ELR (cell line): ENCODE data around the gene ZCCHC14.
A peak's percentile ranks its signal among the peaks of the same experiment; 100 is the strongest.

Source experiments
- DNase-seq: peaks from one replicate; pipeline ENCODE4 v3.0.0-alpha.2; 2015; ENCODE audit warnings: low read depth

Gene ZCCHC14

GRCh38 chr16:87492721-87493607 is at the start of gene ZCCHC14:
Gene ZCCHC14 (minus strand): TSS chr16:87493024. CDS start chr16:87492238, 786 bp downstream.
- peak; percentile 99 for DNase-seq

GRCh38 chr16:87541872-87542234 is 49.0 kb upstream of the ZCCHC14 start:
- no peak for DNase-seq

GRCh38 chr16:87541147-87541871 is 48.5 kb upstream of the ZCCHC14 start:
- DNase-seq, result peak; percentile 55

GRCh38 chr16:87540897-87541146 is 48.0 kb upstream of the ZCCHC14 start:
- no peak for DNase-seq

- DNase-seq, result no peak
These were observed 47.5 kb upstream of the ZCCHC14 start for GRCh38 chr16:87540072-87540896.

GRCh38 chr16:87539113-87539512 is 46.3 kb upstream of the ZCCHC14 start:
- DNase-seq, result no peak

- DNase-seq, result peak; percentile 33
These were observed 45.8 kb upstream of the ZCCHC14 start for GRCh38 chr16:87538594-87538993.

- DNase-seq, result peak; percentile 12
These were observed 45.3 kb upstream of the ZCCHC14 start for GRCh38 chr16:87538160-87538559.

- DNase-seq, result no peak
These were observed 43.9 kb upstream of the ZCCHC14 start for GRCh38 chr16:87536795-87537142.

GRCh38 chr16:87535855-87536794 is 43.3 kb upstream of the ZCCHC14 start:
- no peak for DNase-seq

GRCh38 chr16:87535457-87535854 is 42.6 kb upstream of the ZCCHC14 start:
- no peak for DNase-seq

GRCh38 chr16:87534751-87535150 is 41.9 kb upstream of the ZCCHC14 start:
- no peak for DNase-seq

GRCh38 chr16:87534030-87534653 is 41.3 kb upstream of the ZCCHC14 start:
- DNase-seq, result peak; percentile 57

- DNase-seq, result no peak
These were observed 40.2 kb upstream of the ZCCHC14 start for GRCh38 chr16:87533061-87533460.

GRCh38 chr16:87531418-87531817 is 38.6 kb upstream of the ZCCHC14 start:
- no peak for DNase-seq

GRCh38 chr16:87528690-87529579 is 36.1 kb upstream of the ZCCHC14 start:
- no peak for DNase-seq

GRCh38 chr16:87527055-87527724 is 34.4 kb upstream of the ZCCHC14 start:
- peak; percentile 32 for DNase-seq

GRCh38 chr16:87526238-87526947 is 33.6 kb upstream of the ZCCHC14 start:
- no peak for DNase-seq

- no peak for DNase-seq
These were observed 32.5 kb upstream of the ZCCHC14 start for GRCh38 chr16:87525352-87525751.
